GM13976 (cell line): ENCODE data around the gene PREX1.

Source experiments
- DNase-seq: peaks from one replicate; pipeline ENCODE4 v3.0.0; 2012; ENCODE audit warnings: low spot score
- CTCF ChIP-seq: IDR thresholded peaks from 2 replicates; pipeline ENCODE4 v1.5.1; 2012; ENCODE audit warnings: borderline replicate concordance, mild to moderate bottlenecking; ENCODE audit not compliant: insufficient read depth; ENCODE audit errors: extremely low read depth, missing control alignments, control extremely low read depth
- in situ Hi-C: fragments of 300-500 bp; cut with MboI; formaldehyde crosslinking; loops from one replicate; pipeline ENCODE4 v1.12.0; 2022; ENCODE audit warnings: low sequenced_read_pairs, mixed read lengths, inconsistent platforms; ENCODE audit not compliant: unreplicated experiment

Gene PREX1

GRCh38 chr20:48701702-48702101, 126.1 kb downstream of the PREX1 start:
- no peak for TF ChIP-seq CTCF
- DNase-seq: no peak
- in situ Hi-C loops: no loop called here

- in situ Hi-C loops: no loop called here
- DNase-seq: no peak
- no peak for TF ChIP-seq CTCF
These were observed 129.1 kb downstream of the PREX1 start for GRCh38 chr20:48698507-48699267.

- no peak for TF ChIP-seq CTCF
- in situ Hi-C loops: no loop called here
- DNase-seq: no peak
These were observed 129.8 kb downstream of the PREX1 start for GRCh38 chr20:48697845-48698491.

- in situ Hi-C loops: no loop called here
- no peak for TF ChIP-seq CTCF
These were observed 131.1 kb downstream of the PREX1 start for GRCh38 chr20:48696671-48697070.

GRCh38 chr20:48695738-48696137, 132.1 kb downstream of the PREX1 start:
- DNase-seq: no peak
- in situ Hi-C loops: no loop called here
- TF ChIP-seq CTCF: no peak

More at GRCh38 chr20:48696671-48697070, 131.1 kb downstream of the PREX1 start:
- no peak for DNase-seq

GRCh38 chr20:48695255-48695654, 132.5 kb downstream of the PREX1 start:
- no peak for DNase-seq
- TF ChIP-seq CTCF: no peak
- in situ Hi-C loops: no loop called here

- DNase-seq: no peak
- TF ChIP-seq CTCF: no peak
- in situ Hi-C loops: no loop called here
These were observed 133.4 kb downstream of the PREX1 start for GRCh38 chr20:48694381-48694865.
